PC-9 (cell line): ENCODE results near the gene TRAPPC6A. TPM values are rescaled to one million over a fixed set of nuclear protein-coding genes. Genes with fewer than 3 reads are reported as not detected.

Experiments used
- BruUV-seq: library from RNA; stranded (reverse); fragments of 400-500 nt; replicated peaks from 2 replicates; lab custom pipeline; 2021; lab: Mats Ljungman, UMichigan
- CTCF ChIA-PET: fragments of 300-600 bp; sonication (Branson Sonifier 250); formaldehyde crosslinking; loops from one replicate; lab custom pipeline; 2022; ENCODE audit warnings: antibody characterized with exemption; lab: Charles Lee
- POLR2A ChIA-PET: fragments of 300-600 bp; sonication (Branson Sonifier 250); formaldehyde crosslinking; loops from one replicate; lab custom pipeline; 2022; ENCODE audit warnings: antibody characterized with exemption; ENCODE audit not compliant: unreplicated experiment; lab: Charles Lee
- DNase-seq, 2 experiments: peaks; one replicate each; pipeline versions ENCODE4 v3.0.0 to v3.0.0-alpha.2; 2015 to 2022; ENCODE audit warnings: mixed read lengths in 1 of 2
- H2AFZ ChIP-seq: fragments of 200-600 bp; sonication (generic); 2 replicates; pipeline ENCODE4 v1.8.1; 2017; ENCODE audit warnings: antibody characterized with exemption
- H3F3A ChIP-seq: fragments of 200-600 bp; sonication (generic); 2 replicates; pipeline ENCODE4 v1.8.1; 2017; ENCODE audit warnings: antibody characterized with exemption, mild to moderate bottlenecking, low read depth; ENCODE audit not compliant: insufficient read depth
- H3K27ac ChIP-seq: fragments of 200-600 bp; sonication (generic); 2 replicates; pipeline ENCODE4 v1.6.1; 2016; ENCODE audit warnings: mixed run types
- H3K27me3 ChIP-seq: fragments of 200-600 bp; sonication (generic); 2 replicates; pipeline ENCODE4 v1.6.1; 2016; ENCODE audit warnings: low read depth, mixed run types; ENCODE audit not compliant: insufficient read depth
- H3K36me3 ChIP-seq: fragments of 200-600 bp; sonication (generic); 2 replicates; pipeline ENCODE4 v1.6.1; 2016; ENCODE audit warnings: low read depth, mixed run types
- H3K4me1 ChIP-seq: fragments of 200-600 bp; sonication (generic); replicated peaks from 2 replicates; pipeline ENCODE4 v1.6.1; 2016; ENCODE audit warnings: mixed run types; ENCODE audit not compliant: insufficient read depth
- H3K4me2 ChIP-seq: fragments of 200-600 bp; sonication (generic); 2 replicates; pipeline ENCODE4 v1.6.1; 2017; ENCODE audit warnings: mixed run types
- H3K4me3 ChIP-seq: fragments of 200-600 bp; sonication (generic); 2 replicates; pipeline ENCODE4 v1.6.1; 2016; ENCODE audit warnings: mixed run types
- H3K79me2 ChIP-seq: fragments of 200-600 bp; sonication (generic); 2 replicates; pipeline ENCODE4 v1.6.1; 2017; ENCODE audit warnings: low read depth, mixed run types
- H3K9me2 ChIP-seq: fragments of 200-600 bp; sonication (generic); 2 replicates; pipeline ENCODE4 v1.8.1; 2017; ENCODE audit warnings: mild to moderate bottlenecking; ENCODE audit not compliant: insufficient read depth
- H3K9me3 ChIP-seq: fragments of 200-600 bp; sonication (generic); 2 replicates; pipeline ENCODE4 v1.8.1; 2016; ENCODE audit warnings: low read depth; ENCODE audit not compliant: insufficient read depth
- H4K20me1 ChIP-seq: fragments of 200-600 bp; sonication (generic); 2 replicates; pipeline ENCODE4 v1.8.1; 2017; ENCODE audit not compliant: insufficient read depth
- EZH2 ChIP-seq: fragments of 200-600 bp; sonication (generic); IDR thresholded peaks from 2 replicates; pipeline ENCODE4 v1.8.0; 2017; ENCODE audit warnings: antibody characterized with exemption, low read depth
- intact Hi-C: fragments of 100-400 bp; cut with micrococcal nuclease; formaldehyde crosslinking; loops from one replicate; pipeline ENCODE4 v1.10.0; 2022; ENCODE audit not compliant: unreplicated experiment
- total RNA-seq: library from RNA; stranded (reverse); gene quantifications from 2 replicates; pipeline ENCODE4 v1.2.3, GENCODE V29; 2021
- TF ChIP-seq, protein P1 (sequence below): fragments of 200-600 bp; sonication (generic); conservative IDR thresholded peaks from 2 replicates; pipeline ENCODE4 v1.6.1; 2017; ENCODE audit warnings: mixed run types, antibody characterized with exemption, mild to moderate bottlenecking, moderate library complexity

Gene TRAPPC6A
- total RNA-seq, 1 experiment from 2014 or later: 61.6 TPM

DNA sequence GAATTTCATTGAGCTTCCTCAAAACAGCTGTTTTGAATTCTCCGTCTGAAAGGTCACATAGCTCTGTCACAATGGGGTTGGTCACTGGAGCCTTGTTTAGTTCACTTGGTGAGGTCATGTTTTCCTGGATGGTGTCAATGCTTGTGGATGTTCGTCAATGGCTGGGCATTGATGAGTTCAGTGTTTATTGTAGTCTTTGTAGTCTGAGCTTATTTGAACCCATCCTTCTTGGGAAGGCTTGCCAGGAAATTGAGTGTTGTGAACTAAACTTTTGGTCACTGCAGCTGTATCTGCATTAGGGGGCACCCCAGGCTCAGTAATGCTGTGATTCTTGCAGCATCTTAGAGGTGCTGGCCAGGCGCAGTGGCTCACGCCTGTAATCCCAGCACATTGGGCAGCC lies 22.5 kb upstream of the TRAPPC6A start:
- Histone ChIP-seq H3K79me2 (no peaks in the 10 kb centered on the region), H3K27ac (no peak overlapping the region), H2AFZ (no peak overlapping the region), H3F3A (no peaks in the 10 kb centered on the region), H3K36me3 (no peaks in the 10 kb centered on the region), H3K9me3 (no peaks in the 10 kb centered on the region), H3K4me3 (no peak overlapping the region), H4K20me1 (no peaks in the 10 kb centered on the region), H3K4me1 (no peaks in the 10 kb centered on the region), H3K27me3 (no peaks in the 10 kb centered on the region), H3K4me2 (no peak overlapping the region), H3K9me2 (no peaks in the 10 kb centered on the region)
- ChIA-PET CTCF (no interaction called here), POLR2A (interaction anchor here (0.6 kb wide), 1 partner anchor 69 kb away, joined by 4 read pairs; no protein-coding TSS in a partner anchor)
- intact Hi-C loops: loop anchor here (1.0 kb wide), 1 partner anchor 138 kb away; no protein-coding TSS in a partner anchor
- peak in 1 of 2 experiments; percentile 11 for DNase-seq
- no peak for TF ChIP-seq EZH2
- TF ChIP-seq, protein P1, sequence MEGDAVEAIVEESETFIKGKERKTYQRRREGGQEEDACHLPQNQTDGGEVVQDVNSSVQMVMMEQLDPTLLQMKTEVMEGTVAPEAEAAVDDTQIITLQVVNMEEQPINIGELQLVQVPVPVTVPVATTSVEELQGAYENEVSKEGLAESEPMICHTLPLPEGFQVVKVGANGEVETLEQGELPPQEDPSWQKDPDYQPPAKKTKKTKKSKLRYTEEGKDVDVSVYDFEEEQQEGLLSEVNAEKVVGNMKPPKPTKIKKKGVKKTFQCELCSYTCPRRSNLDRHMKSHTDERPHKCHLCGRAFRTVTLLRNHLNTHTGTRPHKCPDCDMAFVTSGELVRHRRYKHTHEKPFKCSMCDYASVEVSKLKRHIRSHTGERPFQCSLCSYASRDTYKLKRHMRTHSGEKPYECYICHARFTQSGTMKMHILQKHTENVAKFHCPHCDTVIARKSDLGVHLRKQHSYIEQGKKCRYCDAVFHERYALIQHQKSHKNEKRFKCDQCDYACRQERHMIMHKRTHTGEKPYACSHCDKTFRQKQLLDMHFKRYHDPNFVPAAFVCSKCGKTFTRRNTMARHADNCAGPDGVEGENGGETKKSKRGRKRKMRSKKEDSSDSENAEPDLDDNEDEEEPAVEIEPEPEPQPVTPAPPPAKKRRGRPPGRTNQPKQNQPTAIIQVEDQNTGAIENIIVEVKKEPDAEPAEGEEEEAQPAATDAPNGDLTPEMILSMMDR: peak; percentile 44
- no TSS peak for BruUV-seq

DNA sequence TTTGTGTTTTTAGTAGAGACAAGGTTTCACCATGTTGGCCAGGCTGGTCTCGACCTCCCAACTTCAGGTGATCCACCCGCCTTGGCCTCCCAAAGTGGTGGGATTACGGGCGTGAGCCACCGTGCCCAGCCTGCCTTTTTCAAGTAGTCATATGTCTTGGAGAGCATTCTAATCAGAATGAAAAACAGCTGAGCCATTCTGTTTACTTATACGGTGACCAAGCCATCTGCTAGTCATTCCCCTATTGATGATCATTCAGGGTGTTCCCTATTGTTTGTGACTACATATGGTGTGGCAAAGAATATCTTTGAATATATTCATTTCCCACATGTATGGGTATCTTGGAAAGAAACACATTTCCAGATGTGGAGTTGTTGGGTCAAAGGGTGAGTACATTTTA lies 17.7 kb upstream of the TRAPPC6A start:
- BruUV-seq: no TSS peak
- H3K9me2 ChIP-seq: no peaks in the 10 kb centered on the region
- TF ChIP-seq EZH2: no peak
- TF ChIP-seq, protein P1: no peak
- no peaks in the 10 kb centered on the region for H3K27me3 ChIP-seq
- H4K20me1 ChIP-seq: no peaks in the 10 kb centered on the region
- H3K27ac ChIP-seq: no peak overlapping the region
- CTCF ChIA-PET: no interaction called here
- POLR2A ChIA-PET: no interaction called here
- no peaks in the 10 kb centered on the region for H3F3A ChIP-seq
- no peaks in the 10 kb centered on the region for H3K79me2 ChIP-seq
- intact Hi-C loops: no loop called here
- no peaks in the 10 kb centered on the region for H3K9me3 ChIP-seq
- no peak overlapping the region for H3K4me2 ChIP-seq
- no peak overlapping the region for H3K4me3 ChIP-seq
- no peaks in the 10 kb centered on the region for H3K4me1 ChIP-seq
- no peak overlapping the region for H2AFZ ChIP-seq
- no peak for DNase-seq
- no peaks in the 10 kb centered on the region for H3K36me3 ChIP-seq

DNA sequence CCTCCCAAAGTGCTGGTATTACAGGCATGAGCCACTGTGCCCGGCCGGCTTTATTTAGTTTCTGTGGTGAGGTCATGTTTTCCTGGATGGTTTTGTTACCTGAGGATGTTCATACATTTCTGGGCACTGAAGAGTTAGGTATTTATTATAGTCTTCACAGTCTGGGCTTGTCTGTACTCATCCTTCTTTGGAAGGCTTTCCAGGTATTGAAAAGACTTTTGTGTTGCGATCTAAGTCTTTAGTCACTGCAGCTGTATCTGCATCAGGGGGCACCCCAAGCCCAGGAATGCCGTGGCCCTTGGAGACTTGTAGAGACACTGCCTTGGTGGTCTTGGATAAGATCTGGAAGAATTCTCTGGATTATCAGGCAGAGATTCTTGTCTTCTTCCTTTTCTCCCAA lies 13.3 kb upstream of the TRAPPC6A start:
- DNase-seq: no peak
- no peak overlapping the region for H3K4me3 ChIP-seq
- no peak overlapping the region for H2AFZ ChIP-seq
- no peaks in the 10 kb centered on the region for H3K9me2 ChIP-seq
- ChIA-PET CTCF (interaction anchor here (0.5 to 0.7 kb wide), 2 partner anchors 237 to 635 kb away, joined by 3 read pairs; no protein-coding TSS in a partner anchor), POLR2A (no interaction called here)
- intact Hi-C loops: no loop called here
- no peaks in the 10 kb centered on the region for H3K36me3 ChIP-seq
- TF ChIP-seq, protein P1: no peak
- TF ChIP-seq EZH2: no peak
- no peaks in the 10 kb centered on the region for H3K9me3 ChIP-seq
- BruUV-seq: no TSS peak
- H3K4me1 ChIP-seq: no peaks in the 10 kb centered on the region
- H4K20me1 ChIP-seq: no peaks in the 10 kb centered on the region
- no peak overlapping the region for H3K4me2 ChIP-seq
- no peaks in the 10 kb centered on the region for H3K79me2 ChIP-seq
- H3K27ac ChIP-seq: no peak overlapping the region
- H3F3A ChIP-seq: peaks cover 10% of the 10 kb centered on the region; the same call in 1 of the 2 replicates
- no peaks in the 10 kb centered on the region for H3K27me3 ChIP-seq
